A549 (cell line): ENCODE data around the gene UBASH3B.

Source experiments
- CTCF ChIP-seq: fragments of >200 bp; sonication (Bioruptor Twin); formaldehyde crosslinking; IDR thresholded peaks from 3 replicates; pipeline ENCODE4 v1.5.1; 2016
- FOSB ChIP-seq: fragments of 250-450 bp; sonication (Bioruptor Pico); IDR thresholded peaks from 2 replicates; pipeline ENCODE4 v1.5.0; 2020; ENCODE audit warnings: mild to moderate bottlenecking, moderate library complexity
- SREBF2 ChIP-seq: fragments of 450-650 bp; IDR thresholded peaks from 2 replicates; pipeline ENCODE4 v1.6.1; 2014; ENCODE audit warnings: mild to moderate bottlenecking, moderate library complexity

GRCh38 chr11:122758339-122758738, 102.8 kb downstream of the UBASH3B start:
- TF ChIP-seq FOSB (CRISPR knock-in tag), result no peak
- TF ChIP-seq SREBF2, result no peak
- no peak for TF ChIP-seq CTCF
